ENCODE data around the gene FMN1. TPM values are rescaled to one million over a fixed set of nuclear protein-coding genes. Genes with fewer than 3 reads are reported as not detected.
A peak's percentile ranks its signal among the peaks of the same experiment; 100 is the strongest.

FMN1 gene
- total and polyA plus RNA-seq, 7 donors: 0.21 to 20.0 (median 2.5) TPM

DNA sequence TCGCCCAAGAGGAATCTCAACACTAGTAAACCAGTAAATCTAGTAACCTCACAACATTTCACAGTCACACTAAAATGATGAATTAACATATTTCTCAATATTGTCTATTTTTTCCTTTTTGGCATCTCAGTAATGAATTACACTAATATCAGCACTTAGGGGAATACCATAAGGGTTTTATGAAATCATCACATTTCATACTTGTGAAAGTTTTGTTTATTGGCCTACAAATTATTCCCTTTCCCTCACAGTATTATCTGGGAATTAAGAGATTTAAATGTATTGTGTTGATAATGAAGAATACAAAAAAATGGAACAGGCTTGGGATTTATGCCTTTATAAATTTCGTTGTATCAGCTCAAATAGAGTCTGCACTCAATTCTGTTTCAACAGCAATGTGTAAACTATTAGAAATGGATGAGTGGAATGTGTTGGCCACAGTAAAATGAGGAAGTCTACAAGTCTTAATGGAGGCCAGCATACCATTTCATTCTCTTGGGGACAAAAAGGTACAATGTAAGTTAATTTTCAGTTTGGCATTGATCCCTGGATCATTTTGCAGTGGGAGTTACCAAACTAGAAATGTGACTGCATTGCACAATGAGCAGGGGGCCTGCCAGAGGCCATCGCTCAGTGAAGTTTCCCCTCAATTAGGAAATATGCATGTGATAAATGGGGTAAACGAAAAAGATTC lies 195.4 kb downstream of the FMN1 start:
- ATAC-seq (peak in 2 of 4 donors; percentile 47 to 58), DNase-seq (peak; percentile 65 to 70)
- no peak overlapping the region for H3K27ac ChIP-seq
- TF ChIP-seq, protein P1, sequence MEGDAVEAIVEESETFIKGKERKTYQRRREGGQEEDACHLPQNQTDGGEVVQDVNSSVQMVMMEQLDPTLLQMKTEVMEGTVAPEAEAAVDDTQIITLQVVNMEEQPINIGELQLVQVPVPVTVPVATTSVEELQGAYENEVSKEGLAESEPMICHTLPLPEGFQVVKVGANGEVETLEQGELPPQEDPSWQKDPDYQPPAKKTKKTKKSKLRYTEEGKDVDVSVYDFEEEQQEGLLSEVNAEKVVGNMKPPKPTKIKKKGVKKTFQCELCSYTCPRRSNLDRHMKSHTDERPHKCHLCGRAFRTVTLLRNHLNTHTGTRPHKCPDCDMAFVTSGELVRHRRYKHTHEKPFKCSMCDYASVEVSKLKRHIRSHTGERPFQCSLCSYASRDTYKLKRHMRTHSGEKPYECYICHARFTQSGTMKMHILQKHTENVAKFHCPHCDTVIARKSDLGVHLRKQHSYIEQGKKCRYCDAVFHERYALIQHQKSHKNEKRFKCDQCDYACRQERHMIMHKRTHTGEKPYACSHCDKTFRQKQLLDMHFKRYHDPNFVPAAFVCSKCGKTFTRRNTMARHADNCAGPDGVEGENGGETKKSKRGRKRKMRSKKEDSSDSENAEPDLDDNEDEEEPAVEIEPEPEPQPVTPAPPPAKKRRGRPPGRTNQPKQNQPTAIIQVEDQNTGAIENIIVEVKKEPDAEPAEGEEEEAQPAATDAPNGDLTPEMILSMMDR (IDR thresholded peaks at IDR 0.05): no peak
- H3K9me3 ChIP-seq: no peaks in the 10 kb centered on the region
- peaks cover 0 to 4% (median 0%) of the 10 kb centered on the region in 3 donors for H3K27me3 ChIP-seq (ENCODE audit: insufficient read depth in 3 of 3, low read length in 2 of 3)
- no peaks in the 10 kb centered on the region for H3K36me3 ChIP-seq (ENCODE audit: insufficient read depth in 1 of 2, low read depth in 1 of 2)
- H3K4me1 ChIP-seq: no peaks in the 10 kb centered on the region
- intact Hi-C loops (cut with DNase I): loop anchor here in 1 of 2 donors (10.0 kb wide), 1 partner anchor 334 kb away; no protein-coding TSS in a partner anchor
- H3K4me3 ChIP-seq: no peak overlapping the region
- WGBS, 3 donors: 68 to 74% (median 69%) methylated on average over 4 of the region's 4 CpGs

DNA sequence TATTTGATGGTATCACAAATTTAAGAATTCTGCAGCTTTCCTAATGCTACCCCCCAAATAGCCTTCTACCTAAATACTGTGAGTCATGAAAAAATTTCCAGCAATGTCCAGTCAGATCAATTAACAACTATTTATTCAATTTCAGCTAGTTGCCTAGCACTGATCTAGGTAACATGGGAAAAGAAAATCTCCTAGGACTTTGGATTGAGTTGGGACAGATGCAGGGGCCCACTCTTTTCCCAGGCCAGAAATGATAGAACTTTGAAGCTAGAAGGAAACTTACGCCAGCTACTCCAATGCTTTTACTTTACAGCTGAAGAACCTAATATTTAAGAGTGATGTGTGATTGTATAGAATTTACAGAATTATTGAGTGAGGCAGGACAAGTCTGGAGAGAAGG lies 196.3 kb downstream of the FMN1 start:
- no peak for DNase-seq
- ATAC-seq: no peak
- Histone ChIP-seq H3K27me3 (ENCODE audit: insufficient read depth in 3 of 3, low read length in 2 of 3) (peaks cover 0 to 4% (median 0%) of the 10 kb centered on the region in 3 donors), H3K9me3 (no peaks in the 10 kb centered on the region), H3K36me3 (ENCODE audit: insufficient read depth in 1 of 2, low read depth in 1 of 2) (no peaks in the 10 kb centered on the region), H3K27ac (no peak overlapping the region), H3K4me3 (no peak overlapping the region), H3K4me1 (no peaks in the 10 kb centered on the region)
- intact Hi-C loops (cut with DNase I): loop anchor here in 1 of 2 donors (10.0 kb wide), 1 partner anchor 333 kb away; no protein-coding TSS in a partner anchor
- TF ChIP-seq, protein P1 (IDR thresholded peaks at IDR 0.05): no peak
- WGBS, 3 donors: 93 to 100% (median 97%) methylated on average over 1 of the region's 1 CpG

DNA sequence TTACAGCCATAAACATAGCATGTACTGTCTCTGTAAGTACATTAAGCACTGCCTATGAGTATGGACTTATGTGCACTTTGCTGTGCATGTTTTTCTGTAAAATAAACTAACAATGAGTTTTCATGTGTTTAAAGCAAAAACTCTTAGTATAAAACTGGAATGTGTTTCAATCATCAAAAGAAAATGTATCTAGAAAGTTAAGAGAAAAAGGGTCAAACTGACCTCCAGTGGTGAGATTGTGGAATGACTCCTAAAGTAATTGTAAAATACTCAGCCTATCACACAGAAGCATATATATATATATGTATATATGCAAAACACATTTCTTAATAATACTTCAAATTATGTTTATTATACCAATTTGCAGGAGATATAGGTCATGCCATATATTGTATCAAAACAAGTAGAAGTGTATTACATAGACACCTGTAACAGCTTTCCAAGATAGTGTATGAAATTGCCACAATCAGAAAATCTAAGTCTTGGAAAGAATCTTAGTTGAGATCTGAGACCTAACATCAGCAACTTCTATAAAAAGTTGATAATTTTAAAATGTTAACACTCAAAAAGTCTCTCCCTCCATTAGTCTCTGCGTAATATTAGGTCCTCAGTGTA lies 199.6 kb downstream of the FMN1 start:
- no peaks in the 10 kb centered on the region for H3K4me1 ChIP-seq
- no peaks in the 10 kb centered on the region for H3K27me3 ChIP-seq (ENCODE audit: insufficient read depth in 3 of 3, low read length in 2 of 3)
- 96 to 97% (median 97%) methylated on average over 1 of the region's 1 CpG for WGBS, 3 donors
- no peak for DNase-seq
- no peaks in the 10 kb centered on the region for H3K9me3 ChIP-seq
- TF ChIP-seq, protein P1 (IDR thresholded peaks at IDR 0.05): peak; percentile 45
- ATAC-seq: no peak
- H3K27ac ChIP-seq: no peak overlapping the region
- no peaks in the 10 kb centered on the region for H3K36me3 ChIP-seq (ENCODE audit: insufficient read depth in 1 of 2, low read depth in 1 of 2)
- intact Hi-C loops (cut with DNase I): loop anchor here in 1 of 2 donors (10.0 kb wide), 1 partner anchor 330 kb away; no protein-coding TSS in a partner anchor
- H3K4me3 ChIP-seq: no peak overlapping the region

DNA sequence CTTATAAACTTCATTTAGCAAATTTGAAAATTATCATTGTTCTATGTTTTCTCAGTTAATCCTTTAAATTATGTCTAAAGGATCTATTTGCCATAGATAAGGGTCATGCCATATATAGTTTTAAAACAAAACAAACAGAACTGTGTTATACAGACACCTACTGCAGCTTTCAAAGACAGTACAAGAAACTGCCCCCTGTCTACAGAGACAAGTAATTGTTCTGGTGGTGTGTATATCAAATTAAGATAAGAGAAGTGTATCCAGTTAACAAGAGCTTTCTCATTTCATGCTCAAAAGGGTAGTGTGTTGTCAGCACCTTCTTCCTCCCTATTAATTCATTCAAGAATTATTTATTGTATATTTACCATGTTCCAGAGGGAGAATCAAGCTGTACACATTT lies 201.2 kb downstream of the FMN1 start:
- Histone ChIP-seq H3K4me3 (no peak overlapping the region), H3K27me3 (ENCODE audit: insufficient read depth in 3 of 3, low read length in 2 of 3) (no peaks in the 10 kb centered on the region), H3K27ac (no peak overlapping the region), H3K36me3 (ENCODE audit: insufficient read depth in 1 of 2, low read depth in 1 of 2) (no peaks in the 10 kb centered on the region), H3K9me3 (no peaks in the 10 kb centered on the region), H3K4me1 (no peaks in the 10 kb centered on the region)
- intact Hi-C loops (cut with DNase I): loop anchor here (1.0 to 10.0 kb wide), 2 partner anchors 328 to 331 kb away; no protein-coding TSS in a partner anchor
- ATAC-seq (no peak), DNase-seq (no peak)
- TF ChIP-seq, protein P1 (IDR thresholded peaks at IDR 0.05): no peak

All from psoas muscle (tissue), 8 donors.